Left ventricle myocardium inferior (tissue), 1 donor: ENCODE results near the gene MAP6. TPM values are rescaled to one million over a fixed set of nuclear protein-coding genes. Genes with fewer than 3 reads are reported as not detected.
A peak's percentile ranks its signal among the peaks of the same experiment; 100 is the strongest.

Experiments used
- DNase-seq: peaks from one replicate; pipeline ENCODE4 v3.0.0-alpha.2; 2020
- H3K27ac ChIP-seq: fragments of 200-600 bp; replicated peaks from 2 replicates; pipeline ENCODE4 v1.8.0; 2021
- H3K27me3 ChIP-seq: fragments of 200-600 bp; 2 replicates; pipeline ENCODE4 v1.8.0; 2021; ENCODE audit warnings: low read depth
- H3K36me3 ChIP-seq: fragments of 200-600 bp; 2 replicates; pipeline ENCODE4 v1.8.0; 2021
- H3K4me1 ChIP-seq: fragments of 200-600 bp; 2 replicates; pipeline ENCODE4 v1.8.0; 2021
- H3K4me3 ChIP-seq: fragments of 200-600 bp; 2 replicates; pipeline ENCODE4 v1.8.0; 2021; ENCODE audit warnings: mild to moderate bottlenecking, moderate library complexity
- H3K9me3 ChIP-seq: fragments of 200-600 bp; replicated peaks from 2 replicates; pipeline ENCODE4 v1.8.0; 2021
- intact Hi-C: fragments of 100-400 bp; cut with micrococcal nuclease; formaldehyde crosslinking; loops from one replicate; pipeline ENCODE4 v1.11.0; 2022
- total RNA-seq: library from RNA; stranded (reverse); fragmentation: NEBNext Ultra II Directional; extraction: Animal tissue kit (Norgen Biotek cat#: 25700); gene quantifications from one replicate; pipeline ENCODE4 v1.2.1, GENCODE V29; 2021
- TF ChIP-seq, protein P1 (sequence below): fragments of 200-600 bp; IDR thresholded peaks from 2 replicates; pipeline ENCODE4 v1.8.0; 2021; ENCODE audit warnings: antibody characterized with exemption, mild to moderate bottlenecking, borderline replicate concordance
- donor health status: DM: no; HTN: yes; CAD: no; lungs with severe emphysema.

Gene MAP6
- total RNA-seq, 1 donor from 2014 or later: 5.7 TPM

DNA sequence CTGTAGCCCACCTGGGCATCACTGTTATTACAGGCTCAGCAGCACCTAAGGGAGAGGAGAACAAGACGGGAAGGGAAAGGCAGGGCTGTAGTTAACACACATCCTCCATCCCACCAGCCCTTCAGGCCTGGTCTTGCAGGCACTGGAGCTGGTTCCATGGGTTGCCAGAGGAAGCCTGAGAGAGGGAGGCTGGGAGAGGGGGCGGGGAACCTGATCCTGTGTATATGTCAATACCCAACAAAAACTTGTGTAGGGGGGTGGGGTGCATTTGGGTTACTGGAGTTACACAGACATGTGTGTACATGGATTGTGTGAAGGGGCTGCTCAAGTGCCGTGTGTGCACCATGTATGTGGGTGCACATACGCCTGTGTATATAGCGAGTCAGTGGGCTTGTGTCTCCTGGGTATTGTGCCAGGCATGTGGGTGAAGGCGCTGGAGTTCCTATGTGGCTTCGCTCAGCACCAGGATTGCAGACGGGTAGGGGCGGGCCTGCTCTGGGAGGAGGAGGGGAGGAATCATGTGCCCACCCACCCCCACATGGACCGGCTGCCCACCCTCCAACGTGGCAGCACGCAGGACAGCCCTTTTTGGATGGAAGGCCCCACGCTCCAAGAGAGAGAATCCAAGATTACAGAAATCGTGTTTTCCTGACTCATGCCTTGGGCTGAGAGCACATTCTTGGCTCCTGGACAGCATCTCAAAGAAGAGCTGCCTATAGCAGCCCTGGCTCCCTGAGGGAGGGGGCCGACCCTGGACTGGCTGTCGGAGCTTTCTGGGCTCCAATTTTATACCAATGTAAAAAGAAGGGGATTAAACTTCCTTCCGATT lies 111.0 kb downstream of the MAP6 start:
- H3K4me3 ChIP-seq: peak overlapping the region; percentile 41

DNA sequence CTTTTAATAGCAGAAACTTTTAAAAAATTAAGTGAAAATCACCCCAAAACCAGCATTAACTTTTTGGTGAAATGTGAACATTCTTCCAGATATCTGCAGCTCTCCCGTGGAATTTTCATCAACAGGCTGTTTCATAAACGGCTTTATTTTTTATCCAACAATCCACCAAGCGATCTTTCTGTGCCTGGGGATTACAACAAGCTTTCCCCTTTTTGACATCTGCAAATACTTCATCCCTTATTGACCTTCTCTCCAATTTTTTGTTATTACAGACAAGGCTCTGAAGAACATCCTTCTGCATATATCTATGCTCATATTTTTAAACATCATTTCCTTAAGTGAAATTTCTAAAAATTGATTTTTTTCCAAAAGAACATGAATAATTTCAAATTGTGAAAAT lies 112.6 kb downstream of the MAP6 start:
- TF ChIP-seq, protein P1, sequence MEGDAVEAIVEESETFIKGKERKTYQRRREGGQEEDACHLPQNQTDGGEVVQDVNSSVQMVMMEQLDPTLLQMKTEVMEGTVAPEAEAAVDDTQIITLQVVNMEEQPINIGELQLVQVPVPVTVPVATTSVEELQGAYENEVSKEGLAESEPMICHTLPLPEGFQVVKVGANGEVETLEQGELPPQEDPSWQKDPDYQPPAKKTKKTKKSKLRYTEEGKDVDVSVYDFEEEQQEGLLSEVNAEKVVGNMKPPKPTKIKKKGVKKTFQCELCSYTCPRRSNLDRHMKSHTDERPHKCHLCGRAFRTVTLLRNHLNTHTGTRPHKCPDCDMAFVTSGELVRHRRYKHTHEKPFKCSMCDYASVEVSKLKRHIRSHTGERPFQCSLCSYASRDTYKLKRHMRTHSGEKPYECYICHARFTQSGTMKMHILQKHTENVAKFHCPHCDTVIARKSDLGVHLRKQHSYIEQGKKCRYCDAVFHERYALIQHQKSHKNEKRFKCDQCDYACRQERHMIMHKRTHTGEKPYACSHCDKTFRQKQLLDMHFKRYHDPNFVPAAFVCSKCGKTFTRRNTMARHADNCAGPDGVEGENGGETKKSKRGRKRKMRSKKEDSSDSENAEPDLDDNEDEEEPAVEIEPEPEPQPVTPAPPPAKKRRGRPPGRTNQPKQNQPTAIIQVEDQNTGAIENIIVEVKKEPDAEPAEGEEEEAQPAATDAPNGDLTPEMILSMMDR: no peak
- no peaks in the 10 kb centered on the region for H3K36me3 ChIP-seq
- no peak for DNase-seq
- intact Hi-C loops: no loop called here
- H3K27me3 ChIP-seq: no peaks in the 10 kb centered on the region
- H3K27ac ChIP-seq: peak overlapping the region; percentile 100
- H3K4me1 ChIP-seq: peaks cover 74% of the 10 kb centered on the region
- no peak overlapping the region for H3K4me3 ChIP-seq
- no peaks in the 10 kb centered on the region for H3K9me3 ChIP-seq

More for the DNA sequence above, 111.0 kb downstream of the MAP6 start:
- H3K27ac ChIP-seq: peak overlapping the region; percentile 100
- TF ChIP-seq, protein P1: no peak
- H3K27me3 ChIP-seq: no peaks in the 10 kb centered on the region
- intact Hi-C loops: no loop called here
- DNase-seq: no peak
- H3K36me3 ChIP-seq: no peaks in the 10 kb centered on the region
- H3K9me3 ChIP-seq: no peaks in the 10 kb centered on the region
- H3K4me1 ChIP-seq: peaks cover 90% of the 10 kb centered on the region

DNA sequence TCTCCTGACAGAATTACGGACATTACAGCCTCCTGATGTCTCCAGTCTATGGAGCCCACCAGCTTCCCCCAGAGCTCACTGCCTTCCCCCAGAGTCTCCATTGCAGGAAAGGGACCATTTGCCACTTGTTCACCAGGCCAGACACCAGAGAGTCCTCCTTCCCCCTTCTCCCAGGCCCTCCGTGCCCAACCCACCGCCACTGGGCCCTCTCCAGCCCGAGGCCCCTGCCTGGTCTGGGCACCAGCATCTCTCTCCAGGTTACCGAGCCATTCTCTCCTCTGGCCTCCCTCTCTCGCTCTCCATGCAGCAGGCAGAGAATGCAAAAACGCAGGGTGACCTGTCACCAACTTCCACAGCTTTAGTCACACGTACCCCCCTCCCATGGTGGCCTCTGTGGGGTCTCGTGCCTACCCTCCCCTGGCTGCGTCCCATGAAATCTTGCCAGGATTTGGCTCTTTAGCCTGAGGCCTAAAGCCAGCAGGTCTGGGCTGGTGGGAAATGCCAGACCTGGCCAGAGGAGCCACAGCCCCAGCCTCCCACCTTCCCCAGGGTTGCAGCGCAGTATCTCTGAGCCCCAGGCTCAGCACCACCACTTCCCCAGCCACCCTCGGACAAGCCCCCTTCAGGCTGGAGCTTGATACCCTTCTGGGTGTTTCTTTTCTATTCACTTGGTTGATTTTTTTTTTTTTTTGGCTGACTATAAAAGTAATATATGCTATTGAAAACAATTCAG lies 113.6 kb downstream of the MAP6 start:
- H3K9me3 ChIP-seq: no peaks in the 10 kb centered on the region
- peak overlapping the region; percentile 51 for H3K4me3 ChIP-seq
- TF ChIP-seq, protein P1: no peak
- H3K27ac ChIP-seq: peak overlapping the region; percentile 100
- H3K36me3 ChIP-seq: no peaks in the 10 kb centered on the region
- no peaks in the 10 kb centered on the region for H3K27me3 ChIP-seq
- DNase-seq: no peak
- peaks cover 63% of the 10 kb centered on the region for H3K4me1 ChIP-seq
- intact Hi-C loops: no loop called here

DNA sequence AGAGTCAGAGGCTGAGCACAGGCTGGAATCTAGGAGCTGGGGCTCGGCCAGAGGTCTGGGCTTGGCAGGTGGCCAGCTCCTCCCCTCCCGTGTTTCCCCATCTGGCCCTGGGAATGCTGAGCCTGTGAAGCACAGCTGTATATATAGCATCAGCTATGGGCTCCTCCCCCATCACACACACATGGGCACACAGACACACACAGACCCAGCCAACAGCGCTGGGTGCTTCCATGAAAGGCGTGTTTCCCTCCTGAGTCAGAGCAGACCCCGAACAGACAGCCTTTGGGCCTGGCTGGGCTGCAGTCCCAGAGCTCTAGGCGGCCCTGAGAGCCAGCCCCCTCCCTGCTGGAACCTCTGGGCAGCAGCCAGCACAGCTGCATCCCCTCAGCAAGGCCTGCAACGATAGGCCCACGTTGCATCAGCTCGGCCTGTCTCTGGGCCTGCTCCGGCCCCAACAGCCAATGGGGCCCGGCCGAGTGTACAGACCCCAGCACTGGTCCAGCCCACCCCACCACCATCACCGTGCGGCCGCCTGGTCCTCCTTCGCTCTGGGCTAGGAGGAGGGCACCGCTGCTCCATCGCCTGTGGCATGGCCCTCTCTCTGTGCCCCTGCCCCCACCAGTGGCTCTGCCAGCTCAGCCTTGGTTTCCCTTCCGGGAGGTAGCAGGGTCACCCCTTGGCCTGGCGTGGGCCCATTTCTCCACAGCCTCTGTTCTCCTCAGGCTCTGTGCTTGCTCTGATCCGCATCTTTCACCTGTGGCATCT lies 114.4 kb downstream of the MAP6 start:
- Histone ChIP-seq H3K36me3 (no peaks in the 10 kb centered on the region), H3K27me3 (no peaks in the 10 kb centered on the region), H3K4me1 (peaks cover 55% of the 10 kb centered on the region), H3K27ac (peak overlapping the region; percentile 100), H3K4me3 (peak overlapping the region; percentile 51), H3K9me3 (no peaks in the 10 kb centered on the region)
- intact Hi-C loops: no loop called here
- TF ChIP-seq, protein P1: no peak
- DNase-seq: peak; percentile 94

DNA sequence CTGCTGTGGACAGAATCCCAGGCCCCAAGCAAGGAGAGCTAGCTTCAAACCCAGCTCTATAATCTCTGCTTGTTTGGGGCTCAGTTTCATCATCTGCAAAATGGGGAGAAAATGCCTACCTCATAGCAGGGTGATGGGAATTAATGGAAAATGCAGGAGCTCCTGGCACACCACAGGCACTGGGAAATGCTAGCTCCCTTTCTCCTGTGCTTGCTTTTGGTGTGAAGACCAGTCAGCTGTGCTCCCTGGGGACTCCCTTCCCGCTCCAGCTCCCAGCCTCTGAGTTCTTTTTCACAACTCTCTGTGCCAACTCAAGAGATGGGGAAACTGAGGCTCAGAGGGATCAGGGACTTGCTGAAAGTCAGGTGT lies 115.0 kb downstream of the MAP6 start:
- peaks cover 50% of the 10 kb centered on the region for H3K4me1 ChIP-seq
- H3K27ac ChIP-seq: peak overlapping the region; percentile 100
- DNase-seq: no peak
- intact Hi-C loops: no loop called here
- H3K27me3 ChIP-seq: no peaks in the 10 kb centered on the region
- H3K9me3 ChIP-seq: no peaks in the 10 kb centered on the region
- H3K4me3 ChIP-seq: peak overlapping the region; percentile 51
- TF ChIP-seq, protein P1: no peak
- H3K36me3 ChIP-seq: no peaks in the 10 kb centered on the region
